Thoracic aorta (tissue), 2 donors: ENCODE data around the gene SLN. TPM values are rescaled to one million over a fixed set of nuclear protein-coding genes. Genes with fewer than 3 reads are reported as not detected.

ENCODE experiments used
- ATAC-seq: fragments of 150-250 bp; one replicate; pipeline ENCODE4 v1.8.0; 2017; ENCODE audit warnings: low read depth; ENCODE audit not compliant: insufficient number of reproducible peaks, low FRiP score
- DNase-seq: peaks from one replicate; pipeline ENCODE4 v3.0.0-alpha.2; 2020; ENCODE audit warnings: low spot score
- H3K27ac ChIP-seq, 2 donors: fragments of 200-600 bp; sonication (generic); 1 replicate in 1 of 2; 2 replicates in 1 of 2; pipeline ENCODE4 v1.5.1; 2016; ENCODE audit warnings: mild to moderate bottlenecking in 2 of 2, moderate library complexity in 2 of 2
- H3K27me3 ChIP-seq: fragments of 200-600 bp; sonication (generic); replicated peaks from 2 replicates; pipeline ENCODE4 v1.6.0; 2016; ENCODE audit warnings: mild to moderate bottlenecking; ENCODE audit not compliant: insufficient read depth
- H3K36me3 ChIP-seq: fragments of 200-600 bp; sonication (generic); one replicate; pipeline ENCODE4 v1.5.1; 2016
- H3K4me1 ChIP-seq, 2 donors: fragments of 200-600 bp; sonication (generic); 1 replicate in 1 of 2; 2 replicates in 1 of 2; pipeline versions ENCODE4 v1.5.1 to v1.6.0; 2016; ENCODE audit warnings: low read depth in 2 of 2, mild to moderate bottlenecking in 1 of 2; ENCODE audit not compliant: control insufficient read depth in 1 of 2
- H3K4me3 ChIP-seq: fragments of 200-600 bp; sonication (generic); 2 replicates; pipeline ENCODE4 v1.5.1; 2016; ENCODE audit warnings: mild to moderate bottlenecking
- H3K9me3 ChIP-seq: fragments of 200-600 bp; sonication (generic); 2 replicates; pipeline ENCODE4 v1.5.1; 2016
- CTCF ChIP-seq: fragments of 200-600 bp; sonication (generic); IDR thresholded peaks from one replicate; pipeline ENCODE4 v1.5.1; 2019; ENCODE audit warnings: antibody characterized with exemption
- total RNA-seq, 2 donors: library from RNA; depleted of rRNA; stranded (reverse); fragments of >200 nt; gene quantifications; one replicate each; pipeline versions ENCODE4 v1.1.0 to v1.2.3, GENCODE V29; 2016

Gene SLN
- total RNA-seq, 2 donors from 2014 or later: 1.2 TPM; not detected in 1

GRCh38 chr11:107678632-107678971 lies 33.3 kb downstream of the SLN start:
- ATAC-seq: no peak

GRCh38 chr11:107677924-107678631 lies 33.8 kb downstream of the SLN start:
- ATAC-seq: no peak
- Histone ChIP-seq H3K4me3 (no peak overlapping the region), H3K4me1 (no peaks in the 10 kb centered on the region), H3K9me3 (no peaks in the 10 kb centered on the region), H3K36me3 (no peaks in the 10 kb centered on the region), H3K27ac (no peak overlapping the region), H3K27me3 (no peaks in the 10 kb centered on the region)
- TF ChIP-seq CTCF: no peak
- DNase-seq: no peak

More at GRCh38 chr11:107678632-107678971, 33.3 kb downstream of the SLN start:
- Histone ChIP-seq H3K27ac (no peak overlapping the region), H3K4me1 (no peaks in the 10 kb centered on the region), H3K36me3 (no peaks in the 10 kb centered on the region), H3K27me3 (no peaks in the 10 kb centered on the region), H3K4me3 (no peak overlapping the region), H3K9me3 (no peaks in the 10 kb centered on the region)
- no peak for DNase-seq
- no peak for TF ChIP-seq CTCF

- H3K27ac ChIP-seq: no peak overlapping the region
- H3K27me3 ChIP-seq: no peaks in the 10 kb centered on the region
- ATAC-seq: no peak
- H3K9me3 ChIP-seq: no peaks in the 10 kb centered on the region
- no peaks in the 10 kb centered on the region for H3K36me3 ChIP-seq
- H3K4me3 ChIP-seq: no peak overlapping the region
- DNase-seq: no peak
- no peak for TF ChIP-seq CTCF
- H3K4me1 ChIP-seq: no peaks in the 10 kb centered on the region
Observed at GRCh38 chr11:107676336-107677057, 35.4 kb downstream of the SLN start.

- no peaks in the 10 kb centered on the region for H3K36me3 ChIP-seq
- no peak for DNase-seq
- no peak overlapping the region for H3K27ac ChIP-seq
- H3K4me3 ChIP-seq: no peak overlapping the region
- no peak for ATAC-seq
- H3K4me1 ChIP-seq: no peaks in the 10 kb centered on the region
- no peak for TF ChIP-seq CTCF
- no peaks in the 10 kb centered on the region for H3K27me3 ChIP-seq
- H3K9me3 ChIP-seq: no peaks in the 10 kb centered on the region
Observed at GRCh38 chr11:107675902-107676301, 36.0 kb downstream of the SLN start.

- no peaks in the 10 kb centered on the region for H3K27me3 ChIP-seq
- H3K9me3 ChIP-seq: no peaks in the 10 kb centered on the region
- DNase-seq (no peak), ATAC-seq (no peak)
- no peak overlapping the region for H3K4me3 ChIP-seq
- H3K27ac ChIP-seq: no peak overlapping the region
- no peaks in the 10 kb centered on the region for H3K36me3 ChIP-seq
- no peak for TF ChIP-seq CTCF
- H3K4me1 ChIP-seq: no peaks in the 10 kb centered on the region
Observed at GRCh38 chr11:107669893-107670601, 41.8 kb downstream of the SLN start.
